ENCODE measurements around the gene QPCT.

GRCh38 chr2:37392428-37392827 is 48.0 kb downstream of the QPCT start:
- TF ChIP-seq, protein P1, sequence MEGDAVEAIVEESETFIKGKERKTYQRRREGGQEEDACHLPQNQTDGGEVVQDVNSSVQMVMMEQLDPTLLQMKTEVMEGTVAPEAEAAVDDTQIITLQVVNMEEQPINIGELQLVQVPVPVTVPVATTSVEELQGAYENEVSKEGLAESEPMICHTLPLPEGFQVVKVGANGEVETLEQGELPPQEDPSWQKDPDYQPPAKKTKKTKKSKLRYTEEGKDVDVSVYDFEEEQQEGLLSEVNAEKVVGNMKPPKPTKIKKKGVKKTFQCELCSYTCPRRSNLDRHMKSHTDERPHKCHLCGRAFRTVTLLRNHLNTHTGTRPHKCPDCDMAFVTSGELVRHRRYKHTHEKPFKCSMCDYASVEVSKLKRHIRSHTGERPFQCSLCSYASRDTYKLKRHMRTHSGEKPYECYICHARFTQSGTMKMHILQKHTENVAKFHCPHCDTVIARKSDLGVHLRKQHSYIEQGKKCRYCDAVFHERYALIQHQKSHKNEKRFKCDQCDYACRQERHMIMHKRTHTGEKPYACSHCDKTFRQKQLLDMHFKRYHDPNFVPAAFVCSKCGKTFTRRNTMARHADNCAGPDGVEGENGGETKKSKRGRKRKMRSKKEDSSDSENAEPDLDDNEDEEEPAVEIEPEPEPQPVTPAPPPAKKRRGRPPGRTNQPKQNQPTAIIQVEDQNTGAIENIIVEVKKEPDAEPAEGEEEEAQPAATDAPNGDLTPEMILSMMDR (IDR thresholded peaks at IDR 0.05; ENCODE audit: low read depth, low read length): no peak
- TF ChIP-seq MAX (IDR thresholded peaks at IDR 0.05; ENCODE audit: low read depth, low read length) (no peak), POLR2A (IDR thresholded peaks at IDR 0.05; ENCODE audit: extremely low read depth, insufficient read length) (no peak), MYC (IDR thresholded peaks at IDR 0.05; ENCODE audit: low read depth, low read length) (no peak)
